Activated CD8-positive, alpha-beta T cell treated with anti-CD3 and anti-CD28 coated beads for 36 hours (primary cell): ENCODE measurements around the gene RPS24. TPM values are rescaled to one million over a fixed set of nuclear protein-coding genes. Genes with fewer than 3 reads are reported as not detected.

Experiments
- ATAC-seq: fragments of 200-7000 bp; cut with Tn5 transposase; one replicate; pipeline ENCODE4 v1.10.0; 2021; ENCODE audit warnings: mild to moderate bottlenecking, moderate library complexity
- CTCF ChIA-PET: fragments of 350-600 bp; sonication (Branson Sonifier 250); formaldehyde crosslinking; loops from one replicate; lab custom pipeline; 2021; ENCODE audit warnings: antibody characterized with exemption; lab: Charles Lee
- POLR2A ChIA-PET: fragments of 350-600 bp; sonication (Branson Sonifier 250); formaldehyde crosslinking; loops from one replicate; lab custom pipeline; 2021; ENCODE audit warnings: antibody characterized with exemption; lab: Charles Lee
- DNase-seq: peaks from one replicate; pipeline ENCODE4 v3.0.0-alpha.2; 2020
- H3K27ac Mint-ChIP-seq: one replicate; pipeline ENCODE4 v1.8.0; 2021; ENCODE audit warnings: mild to moderate bottlenecking, mixed read lengths
- H3K27me3 Mint-ChIP-seq: one replicate; pipeline ENCODE4 v1.8.0; 2021; ENCODE audit warnings: mixed read lengths
- H3K36me3 Mint-ChIP-seq: one replicate; pipeline ENCODE4 v1.8.0; 2021; ENCODE audit warnings: low read depth, mixed read lengths
- H3K4me1 Mint-ChIP-seq: one replicate; pipeline ENCODE4 v1.8.0; 2021; ENCODE audit warnings: low read depth, mixed read lengths
- H3K4me3 Mint-ChIP-seq: one replicate; pipeline ENCODE4 v1.8.0; 2021; ENCODE audit warnings: mild to moderate bottlenecking, moderate library complexity, mixed read lengths
- H3K9me3 Mint-ChIP-seq: one replicate; pipeline ENCODE4 v1.8.0; 2021; ENCODE audit warnings: mixed read lengths
- intact Hi-C: fragments of 100-400 bp; cut with micrococcal nuclease; formaldehyde crosslinking; loops from one replicate; pipeline ENCODE4 v1.10.0; 2022
- total RNA-seq, 2 experiments: library from RNA; stranded (reverse); gene quantifications; one replicate each; pipeline ENCODE4 v1.2.3, GENCODE V29; 2021
- TF ChIP-seq, protein P1 (sequence below): fragments of 200-600 bp; IDR thresholded peaks from one replicate; pipeline ENCODE4 v1.8.0; 2022; ENCODE audit warnings: antibody characterized with exemption, mild to moderate bottlenecking

Gene RPS24
- total RNA-seq, 2 experiments from 2014 or later: 2,061 to 2,067 TPM

DNA sequence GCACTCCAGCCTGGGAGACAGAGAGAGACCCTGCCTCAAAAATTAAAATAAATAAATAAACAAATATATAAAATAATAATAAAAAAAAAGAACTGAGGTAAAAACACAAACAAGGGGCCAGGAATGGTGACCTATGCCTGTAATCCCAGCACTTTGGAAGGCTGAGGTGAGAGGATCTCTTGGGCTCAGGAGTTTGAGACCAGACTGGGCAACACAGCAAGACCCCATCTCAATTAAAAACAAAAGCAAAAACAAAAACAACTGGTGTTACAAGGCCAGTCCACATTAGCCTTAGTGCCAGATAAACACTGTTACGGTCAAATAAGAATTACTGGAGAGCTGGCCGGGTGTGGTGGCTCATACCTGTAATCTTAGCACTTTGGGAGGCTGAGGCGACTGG is 9.9 kb upstream of the RPS24 start:
- intact Hi-C loops: no loop called here
- Mint-ChIP-seq H3K4me3 (no peak overlapping the region), H3K27me3 (no peaks in the 10 kb centered on the region), H3K9me3 (no peaks in the 10 kb centered on the region), H3K36me3 (peaks cover 46% of the 10 kb centered on the region), H3K4me1 (peaks cover 16% of the 10 kb centered on the region), H3K27ac (no peak overlapping the region)
- ATAC-seq (no peak), DNase-seq (no peak)
- TF ChIP-seq, protein P1, sequence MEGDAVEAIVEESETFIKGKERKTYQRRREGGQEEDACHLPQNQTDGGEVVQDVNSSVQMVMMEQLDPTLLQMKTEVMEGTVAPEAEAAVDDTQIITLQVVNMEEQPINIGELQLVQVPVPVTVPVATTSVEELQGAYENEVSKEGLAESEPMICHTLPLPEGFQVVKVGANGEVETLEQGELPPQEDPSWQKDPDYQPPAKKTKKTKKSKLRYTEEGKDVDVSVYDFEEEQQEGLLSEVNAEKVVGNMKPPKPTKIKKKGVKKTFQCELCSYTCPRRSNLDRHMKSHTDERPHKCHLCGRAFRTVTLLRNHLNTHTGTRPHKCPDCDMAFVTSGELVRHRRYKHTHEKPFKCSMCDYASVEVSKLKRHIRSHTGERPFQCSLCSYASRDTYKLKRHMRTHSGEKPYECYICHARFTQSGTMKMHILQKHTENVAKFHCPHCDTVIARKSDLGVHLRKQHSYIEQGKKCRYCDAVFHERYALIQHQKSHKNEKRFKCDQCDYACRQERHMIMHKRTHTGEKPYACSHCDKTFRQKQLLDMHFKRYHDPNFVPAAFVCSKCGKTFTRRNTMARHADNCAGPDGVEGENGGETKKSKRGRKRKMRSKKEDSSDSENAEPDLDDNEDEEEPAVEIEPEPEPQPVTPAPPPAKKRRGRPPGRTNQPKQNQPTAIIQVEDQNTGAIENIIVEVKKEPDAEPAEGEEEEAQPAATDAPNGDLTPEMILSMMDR: no peak
- CTCF ChIA-PET: no interaction called here
- POLR2A ChIA-PET: no interaction called here

DNA sequence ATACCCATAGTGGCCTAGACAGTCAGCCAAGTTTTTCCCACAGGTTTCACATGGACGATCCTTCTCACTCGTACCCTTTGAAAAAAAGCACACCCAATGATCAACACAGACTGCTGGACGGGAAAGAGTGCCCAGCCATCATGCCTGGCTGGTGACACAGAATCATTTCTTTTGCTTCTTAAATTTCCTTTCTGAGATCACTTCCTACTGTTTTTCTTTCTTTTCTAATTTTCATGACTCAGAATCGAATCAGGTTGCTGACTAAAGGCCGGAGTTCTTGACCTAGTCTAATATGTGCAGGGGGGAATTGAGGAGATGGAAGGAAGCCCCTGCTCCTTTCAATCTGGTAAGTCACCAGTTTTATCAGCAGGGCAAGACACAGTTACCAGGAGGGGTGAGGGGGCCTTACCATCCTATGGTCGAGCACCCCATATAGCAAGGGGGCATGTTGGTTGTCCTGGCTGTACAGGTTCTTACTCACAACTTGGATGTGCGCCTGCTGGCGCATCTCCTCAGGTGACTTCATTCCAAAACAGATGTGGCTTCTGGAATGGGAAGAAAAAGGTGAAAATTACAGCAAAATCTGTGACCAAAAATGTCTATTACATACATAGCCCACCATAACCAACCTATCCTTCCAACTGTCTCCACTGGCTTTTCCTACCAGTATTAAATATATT is 7.8 kb upstream of the RPS24 start:
- TF ChIP-seq, protein P1: no peak
- ATAC-seq: no peak
- no peak for DNase-seq
- peaks cover 26% of the 10 kb centered on the region for H3K4me1 Mint-ChIP-seq
- ChIA-PET POLR2A (interaction anchor here (5.3 kb wide), 1 partner anchor 16 kb away, joined by 25 read pairs; no protein-coding TSS in a partner anchor), CTCF (no interaction called here)
- H3K27me3 Mint-ChIP-seq: no peaks in the 10 kb centered on the region
- no peak overlapping the region for H3K27ac Mint-ChIP-seq
- H3K36me3 Mint-ChIP-seq: peaks cover 46% of the 10 kb centered on the region
- intact Hi-C loops: no loop called here
- no peak overlapping the region for H3K4me3 Mint-ChIP-seq
- H3K9me3 Mint-ChIP-seq: no peaks in the 10 kb centered on the region

DNA sequence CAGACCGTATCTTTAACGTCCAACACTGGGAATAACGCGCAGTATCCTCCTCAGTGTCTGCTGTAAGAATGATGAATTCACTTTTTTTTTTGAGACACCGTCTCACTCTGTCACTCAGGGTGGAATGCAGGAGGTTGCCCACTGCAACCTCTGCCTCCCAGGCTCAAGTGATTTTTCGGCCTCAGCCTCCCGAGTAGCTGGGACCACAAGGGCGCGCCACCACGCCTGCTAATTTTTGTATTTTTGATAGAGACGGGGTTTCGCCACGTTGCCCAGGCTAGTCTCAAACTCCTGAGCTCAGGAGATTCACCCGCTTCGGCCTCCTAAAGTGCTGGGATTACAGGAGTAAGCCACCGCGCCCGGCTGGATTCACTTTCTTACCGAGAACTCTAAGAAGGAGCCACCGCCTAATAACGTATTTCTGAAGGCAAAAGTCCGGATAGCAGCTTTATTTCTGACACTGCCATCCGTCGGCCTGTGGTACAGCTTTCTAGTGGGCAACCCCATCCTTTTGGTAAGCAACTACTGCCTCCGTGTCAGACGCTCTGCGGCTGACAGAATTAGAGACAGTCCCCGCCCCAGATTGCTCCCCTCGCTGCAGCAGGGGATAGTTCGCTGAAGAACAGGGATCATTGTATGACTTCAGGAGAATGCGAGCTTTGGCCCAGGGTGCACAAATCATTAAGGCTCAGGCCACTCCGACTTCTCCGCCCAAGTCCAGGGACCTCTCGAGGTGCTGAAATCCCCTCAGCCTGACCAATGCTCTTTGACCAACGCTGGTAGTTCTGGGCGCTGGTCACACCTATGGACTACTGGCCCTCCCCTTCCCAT is 5.0 kb upstream of the RPS24 start:
- no peak for ATAC-seq
- H3K27me3 Mint-ChIP-seq: no peaks in the 10 kb centered on the region

DNA sequence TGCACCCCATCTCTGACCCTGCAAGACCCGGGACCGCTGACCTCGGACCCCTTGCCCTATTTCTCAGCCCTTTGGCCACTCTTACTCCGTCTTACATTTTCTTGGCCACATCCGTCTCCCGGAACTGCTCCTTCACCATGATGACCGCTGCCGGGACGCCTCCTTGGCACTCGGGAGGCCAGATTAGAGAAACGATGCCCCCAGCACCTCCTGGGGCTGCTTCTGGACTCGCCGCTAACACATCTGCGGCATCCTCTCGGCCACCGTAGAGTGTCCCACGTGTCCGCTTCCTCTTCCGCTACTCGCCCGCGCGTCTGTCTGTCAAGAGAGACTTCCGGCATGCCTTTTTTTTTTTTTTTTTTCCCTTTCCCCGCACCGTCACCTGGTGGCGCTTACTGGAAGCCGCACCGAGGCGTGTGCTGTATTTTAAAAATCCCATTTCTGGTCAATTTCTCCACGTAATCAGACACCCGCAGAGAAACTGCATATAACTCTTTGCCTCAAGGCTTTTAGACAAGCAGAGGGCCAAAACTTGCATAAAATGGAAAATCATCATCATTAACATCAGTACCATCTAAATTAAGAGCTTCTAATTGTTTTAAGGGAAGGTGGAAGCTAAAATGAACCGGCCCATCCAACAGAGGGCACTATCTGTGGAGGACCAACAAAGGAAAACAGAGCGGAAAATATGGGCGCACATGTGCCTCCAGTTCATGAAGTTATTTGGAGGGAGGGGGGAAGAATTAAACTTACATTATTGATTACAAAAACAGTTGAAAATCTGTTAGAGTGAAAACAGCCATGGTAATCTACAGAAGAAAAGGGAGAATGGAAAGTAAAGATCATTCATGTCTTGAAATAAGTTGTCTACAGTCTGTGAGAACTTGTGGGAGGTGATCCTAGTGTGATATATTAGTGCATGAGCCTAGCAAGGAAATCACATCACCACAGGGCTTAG is 4.1 kb upstream of the RPS24 start, which contains the start of gene POLR3A:
Gene POLR3A (minus strand): TSS at position 247 of the 958 bp plus-strand sequence. CDS start 108 bp downstream, at position 139.
- ATAC-seq (peak; percentile 61), DNase-seq (peak; percentile 96)
- no peaks in the 10 kb centered on the region for H3K9me3 Mint-ChIP-seq
- H3K4me3 Mint-ChIP-seq: peak within 1 kb of the TSS; percentile 100
- intact Hi-C loops: loop anchor here (5.0 kb wide), 1 partner anchor 273 kb away; no protein-coding TSS in a partner anchor
- H3K27ac Mint-ChIP-seq: peak within 1 kb of the TSS; percentile 97
- peaks cover 28% of the 10 kb centered on the region for H3K4me1 Mint-ChIP-seq
- H3K36me3 Mint-ChIP-seq: peaks cover 28% of the 10 kb centered on the region
- ChIA-PET CTCF (interaction anchor here (1.0 to 2.0 kb wide), 5 partner anchors 13 to 182 kb away, joined by 3 to 13 read pairs (median 4); no protein-coding TSS in a partner anchor), POLR2A (interaction anchor here (0.8 to 5.3 kb wide), 3 partner anchors 10 to 275 kb away, joined by 3 to 25 read pairs (median 8); no protein-coding TSS in a partner anchor)
- TF ChIP-seq, protein P1: peak; percentile 63
- no peaks in the 10 kb centered on the region for H3K27me3 Mint-ChIP-seq

More for the DNA sequence above, 5.0 kb upstream of the RPS24 start:
- intact Hi-C loops: no loop called here
- peak overlapping the region; percentile 97 for H3K27ac Mint-ChIP-seq
- H3K36me3 Mint-ChIP-seq: peaks cover 29% of the 10 kb centered on the region
- H3K4me3 Mint-ChIP-seq: peak overlapping the region; percentile 100
- ChIA-PET CTCF (interaction anchor here (1.2 to 2.0 kb wide), 3 partner anchors 10 to 22 kb away, joined by 4 to 13 read pairs (median 6); no protein-coding TSS in a partner anchor), POLR2A (interaction anchor here (0.6 to 5.3 kb wide), 5 partner anchors 8 to 150 kb away, joined by 3 to 25 read pairs (median 5); no protein-coding TSS in a partner anchor)
- DNase-seq: peak; percentile 46
- peaks cover 27% of the 10 kb centered on the region for H3K4me1 Mint-ChIP-seq
- H3K9me3 Mint-ChIP-seq: no peaks in the 10 kb centered on the region
- TF ChIP-seq, protein P1: no peak
